AG09309 (cell line): Measurements from ENCODE around the gene SAPCD1.

Experiments used
- DNase-seq: peaks from one replicate; pipeline ENCODE4 v3.0.0-alpha.2; 2010; ENCODE audit warnings: low read depth
- H3K4me3 ChIP-seq: 2 replicates; pipeline ENCODE4 v1.5.1; 2011; ENCODE audit warnings: mild to moderate bottlenecking, low read depth, low read length, moderate library complexity; ENCODE audit not compliant: control insufficient read depth
- TF ChIP-seq, protein P1 (sequence below): IDR thresholded peaks from 2 replicates; pipeline ENCODE4 v1.5.1; 2011; ENCODE audit warnings: mild to moderate bottlenecking, low read depth, low read length, inconsistent platforms; ENCODE audit not compliant: insufficient read depth, control insufficient read depth; ENCODE audit errors: missing control alignments

Gene SAPCD1

GRCh38 chr6:31736021-31736767, 26.3 kb upstream of the SAPCD1 start, which contains the start of gene CLIC1:
Gene CLIC1 (minus strand): TSS chr6:31736530. CDS start chr6:31736300, 230 bp downstream.
- H3K4me3 ChIP-seq = peak within 1 kb of the TSS; percentile 85
- TF ChIP-seq, protein P1, sequence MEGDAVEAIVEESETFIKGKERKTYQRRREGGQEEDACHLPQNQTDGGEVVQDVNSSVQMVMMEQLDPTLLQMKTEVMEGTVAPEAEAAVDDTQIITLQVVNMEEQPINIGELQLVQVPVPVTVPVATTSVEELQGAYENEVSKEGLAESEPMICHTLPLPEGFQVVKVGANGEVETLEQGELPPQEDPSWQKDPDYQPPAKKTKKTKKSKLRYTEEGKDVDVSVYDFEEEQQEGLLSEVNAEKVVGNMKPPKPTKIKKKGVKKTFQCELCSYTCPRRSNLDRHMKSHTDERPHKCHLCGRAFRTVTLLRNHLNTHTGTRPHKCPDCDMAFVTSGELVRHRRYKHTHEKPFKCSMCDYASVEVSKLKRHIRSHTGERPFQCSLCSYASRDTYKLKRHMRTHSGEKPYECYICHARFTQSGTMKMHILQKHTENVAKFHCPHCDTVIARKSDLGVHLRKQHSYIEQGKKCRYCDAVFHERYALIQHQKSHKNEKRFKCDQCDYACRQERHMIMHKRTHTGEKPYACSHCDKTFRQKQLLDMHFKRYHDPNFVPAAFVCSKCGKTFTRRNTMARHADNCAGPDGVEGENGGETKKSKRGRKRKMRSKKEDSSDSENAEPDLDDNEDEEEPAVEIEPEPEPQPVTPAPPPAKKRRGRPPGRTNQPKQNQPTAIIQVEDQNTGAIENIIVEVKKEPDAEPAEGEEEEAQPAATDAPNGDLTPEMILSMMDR = no peak
- no peak for DNase-seq

GRCh38 chr6:31736768-31737314, 25.6 kb upstream of the SAPCD1 start:
- TF ChIP-seq, protein P1 = no peak
- peak overlapping the region; percentile 85 for H3K4me3 ChIP-seq
- no peak for DNase-seq

- DNase-seq = no peak
- no peak overlapping the region for H3K4me3 ChIP-seq
- TF ChIP-seq, protein P1 = no peak
Observed at GRCh38 chr6:31737315-31737990, 25.0 kb upstream of the SAPCD1 start.

DNA sequence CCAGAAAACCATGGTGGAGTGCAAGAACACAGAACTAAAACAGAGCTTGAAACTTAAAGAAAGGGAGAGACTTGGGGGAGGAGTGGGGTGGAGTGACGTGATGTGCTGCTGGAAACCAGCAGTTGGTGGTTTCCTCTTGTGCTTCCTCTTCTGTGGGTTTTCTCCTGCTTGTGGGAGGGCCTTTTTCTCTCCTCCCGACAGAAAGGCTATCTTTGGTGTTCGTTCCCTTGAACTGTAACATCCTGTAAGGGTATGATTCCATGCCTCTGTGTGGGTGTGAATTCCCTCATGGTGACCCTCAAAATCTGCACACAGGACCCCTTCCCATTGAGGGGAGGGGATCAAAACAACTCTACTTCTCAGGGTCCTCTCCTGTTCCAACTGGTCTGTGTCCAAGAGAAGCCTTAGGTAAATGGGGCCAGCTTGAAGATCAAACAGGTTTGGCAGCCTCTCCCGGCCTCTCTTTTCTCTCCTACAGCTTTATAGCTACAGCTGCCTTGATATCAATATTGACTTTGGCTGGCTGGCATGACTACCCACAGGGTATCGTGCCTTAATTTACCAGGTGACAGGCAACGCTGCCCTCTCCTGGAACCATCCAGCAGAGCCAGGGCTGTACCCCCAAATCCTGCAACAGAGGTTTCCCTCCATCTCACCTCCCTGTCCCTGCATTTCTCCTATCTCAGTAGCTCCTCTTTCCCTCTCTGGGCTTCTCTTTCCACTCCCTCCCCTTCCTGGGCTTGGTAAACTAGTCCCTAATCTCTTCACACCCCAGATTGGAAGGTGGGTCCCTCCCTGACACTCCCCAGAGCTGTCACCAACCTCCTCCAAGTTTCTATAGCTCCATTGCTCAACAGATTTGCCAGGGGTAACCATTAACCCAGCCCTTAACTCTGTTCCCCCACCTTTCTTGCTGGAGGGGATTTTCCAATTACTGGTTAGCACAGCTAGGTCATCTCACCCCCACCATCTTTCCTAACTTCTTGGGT, 24.2 kb upstream of the SAPCD1 start:
- no peak for DNase-seq
- H3K4me3 ChIP-seq = no peak overlapping the region
- TF ChIP-seq, protein P1 = peak; percentile 41

DNA sequence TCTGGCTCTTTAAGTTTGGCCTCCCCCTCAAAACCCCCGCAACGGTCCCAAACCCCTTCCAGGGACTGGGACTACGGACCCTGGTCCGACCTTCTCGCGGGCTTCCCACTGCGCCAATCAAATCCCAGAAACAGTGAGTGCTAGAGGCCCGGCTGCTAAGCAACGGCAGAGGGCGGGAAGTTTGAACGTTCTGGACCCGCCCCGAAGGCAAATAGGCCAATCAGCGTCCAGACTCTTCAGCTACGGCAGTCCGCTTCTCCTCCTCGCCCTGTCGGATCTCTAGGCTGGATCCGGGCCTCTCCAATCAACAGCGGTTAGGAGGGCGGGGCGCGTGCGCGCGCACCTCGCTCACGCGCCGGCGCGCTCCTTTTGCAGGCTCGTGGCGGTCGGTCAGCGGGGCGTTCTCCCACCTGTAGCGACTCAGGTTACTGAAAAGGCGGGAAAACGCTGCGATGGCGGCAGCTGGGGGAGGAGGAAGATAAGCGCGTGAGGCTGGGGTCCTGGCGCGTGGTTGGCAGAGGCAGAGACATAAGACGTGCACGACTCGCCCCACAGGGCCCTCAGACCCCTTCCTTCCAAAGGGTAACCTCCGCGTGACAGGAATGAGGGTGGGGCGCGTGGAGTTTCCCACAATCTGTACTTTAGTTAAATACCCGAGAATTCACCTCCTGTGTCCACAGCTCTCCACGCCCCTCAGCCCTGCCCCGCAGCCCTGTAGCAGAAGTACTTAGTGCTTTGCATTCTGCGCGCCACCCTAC, 22.6 kb upstream of the SAPCD1 start, which contains the start of gene MSH5:
Gene MSH5 (plus strand): TSS at position 367 of the 758 bp plus-strand sequence. CDS start 462 bp downstream, outside the sequence.
- H3K4me3 ChIP-seq = peak within 1 kb of the TSS; percentile 94
- TF ChIP-seq, protein P1 = no peak
- peak; percentile 96 for DNase-seq
